Mesendoderm (in vitro differentiated cells): Measurements from ENCODE around the gene ATP10B.

Experiments
- DNase-seq: peaks from one replicate; pipeline ENCODE4 v3.0.0; 2013
- H2AK5ac ChIP-seq: 2 replicates; pipeline ENCODE4 v1.6.1; 2013; ENCODE audit warnings: low read length, inconsistent platforms
- H2BK120ac ChIP-seq: 2 replicates; pipeline ENCODE4 v1.6.1; 2013; ENCODE audit warnings: low read depth, mild to moderate bottlenecking, low read length, moderate library complexity, mixed read lengths
- H2BK15ac ChIP-seq: replicated peaks from 2 replicates; pipeline ENCODE4 v1.6.1; 2013; ENCODE audit warnings: low read depth, mild to moderate bottlenecking, moderate library complexity
- H2BK5ac ChIP-seq: 2 replicates; pipeline ENCODE4 v1.6.1; 2013; ENCODE audit warnings: low read length, inconsistent platforms
- H3K18ac ChIP-seq: 2 replicates; pipeline ENCODE4 v1.6.1; 2013; ENCODE audit warnings: mild to moderate bottlenecking, low read length, mixed read lengths
- H3K23ac ChIP-seq: one replicate; pipeline ENCODE4 v1.6.1; 2013; ENCODE audit warnings: low read length
- H3K27ac ChIP-seq: 2 replicates; pipeline ENCODE4 v1.5.1; 2013; ENCODE audit warnings: low read depth, mild to moderate bottlenecking, inconsistent platforms, low read length, moderate library complexity
- H3K27me3 ChIP-seq: 2 replicates; pipeline ENCODE4 v1.6.1; 2013; ENCODE audit warnings: low read length, control low read depth, mild to moderate bottlenecking, inconsistent platforms; ENCODE audit not compliant: insufficient read depth, poor library complexity
- H3K36me3 ChIP-seq: 2 replicates; pipeline ENCODE4 v1.6.1; 2013; ENCODE audit warnings: low read length, inconsistent platforms; ENCODE audit not compliant: control insufficient read depth, insufficient read depth
- H3K4ac ChIP-seq: one replicate; pipeline ENCODE4 v1.6.1; 2013; ENCODE audit warnings: low read depth, mild to moderate bottlenecking, low read length, moderate library complexity
- H3K4me1 ChIP-seq: 2 replicates; pipeline ENCODE4 v1.6.1; 2013; ENCODE audit warnings: low read depth, low read length, inconsistent platforms; ENCODE audit not compliant: control insufficient read depth
- H3K4me2 ChIP-seq: 2 replicates; pipeline ENCODE4 v1.6.1; 2013; ENCODE audit warnings: low read length
- H3K4me3 ChIP-seq: 2 replicates; pipeline ENCODE4 v1.5.1; 2013; ENCODE audit warnings: mild to moderate bottlenecking, low read length
- H3K56ac ChIP-seq: one replicate; pipeline ENCODE4 v1.6.1; 2013; ENCODE audit warnings: low read length
- H3K79me1 ChIP-seq: 2 replicates; pipeline ENCODE4 v1.6.1; 2013; ENCODE audit warnings: low read length, inconsistent platforms
- H3K79me2 ChIP-seq: 2 replicates; pipeline ENCODE4 v1.6.1; 2013; ENCODE audit warnings: mild to moderate bottlenecking, low read length; ENCODE audit not compliant: control insufficient read depth, insufficient read depth
- H3K9ac ChIP-seq: 2 replicates; pipeline ENCODE4 v1.6.1; 2013; ENCODE audit warnings: low read length, inconsistent platforms
- H4K5ac ChIP-seq: one replicate; pipeline ENCODE4 v1.6.1; 2013; ENCODE audit warnings: low read length
- H4K8ac ChIP-seq: one replicate; pipeline ENCODE4 v1.6.1; 2013; ENCODE audit warnings: low read depth, mild to moderate bottlenecking, control low read depth, low read length, moderate library complexity
- WGBS: extraction: QIAGEN DNeasy Blood & Tissue Kit; methylation state at CpG from one replicate; pipeline ENCODE4 v1.1.7; 2013; ENCODE audit warnings: low lambda C conversion rate, missing lambda C conversion rate; ENCODE audit not compliant: insufficient coverage; ENCODE audit errors: extremely low coverage; 5-methylcytosine and 5-hydroxymethylcytosine counted together

The ATP10B gene

GRCh38 chr5:160550075-160550474 lies 301.9 kb downstream of the ATP10B start:
- H3K79me2 ChIP-seq = no peaks in the 10 kb centered on the region
- H2BK15ac ChIP-seq = no peak overlapping the region
- no peak overlapping the region for H2BK120ac ChIP-seq

GRCh38 chr5:160548949-160549645 lies 302.9 kb downstream of the ATP10B start:
- no peak overlapping the region for H2AK5ac ChIP-seq
- no peak overlapping the region for H4K5ac ChIP-seq
- H3K18ac ChIP-seq = no peak overlapping the region
- no peak overlapping the region for H4K8ac ChIP-seq
- no peaks in the 10 kb centered on the region for H3K27me3 ChIP-seq
- H3K79me1 ChIP-seq = no peaks in the 10 kb centered on the region
- H3K56ac ChIP-seq = no peak overlapping the region
- no peaks in the 10 kb centered on the region for H3K79me2 ChIP-seq
- H3K9ac ChIP-seq = no peak overlapping the region
- no peak overlapping the region for H3K27ac ChIP-seq
- no peak overlapping the region for H3K4ac ChIP-seq
- no peak overlapping the region for H3K4me3 ChIP-seq
- WGBS = no CpG with 5 or more reads among the region's 4 CpGs
- H3K36me3 ChIP-seq = no peaks in the 10 kb centered on the region
- H3K4me2 ChIP-seq = no peak overlapping the region
- H2BK5ac ChIP-seq = no peak overlapping the region
- H2BK15ac ChIP-seq = no peak overlapping the region
- no peaks in the 10 kb centered on the region for H3K4me1 ChIP-seq
- H3K23ac ChIP-seq = no peak overlapping the region
- no peak for DNase-seq
- no peak overlapping the region for H2BK120ac ChIP-seq

More at GRCh38 chr5:160550075-160550474, 301.9 kb downstream of the ATP10B start:
- H3K27ac ChIP-seq = no peak overlapping the region
- H3K56ac ChIP-seq = no peak overlapping the region
- no peak overlapping the region for H4K8ac ChIP-seq
- H3K4me1 ChIP-seq = no peaks in the 10 kb centered on the region
- H4K5ac ChIP-seq = no peak overlapping the region
- H3K9ac ChIP-seq = no peak overlapping the region
- no peak overlapping the region for H3K18ac ChIP-seq
- H3K4ac ChIP-seq = no peak overlapping the region
- DNase-seq = no peak
- no peak overlapping the region for H3K4me3 ChIP-seq
- no peaks in the 10 kb centered on the region for H3K79me1 ChIP-seq
- no peak overlapping the region for H2BK5ac ChIP-seq
- no peaks in the 10 kb centered on the region for H3K36me3 ChIP-seq
- H3K4me2 ChIP-seq = no peak overlapping the region
- H3K23ac ChIP-seq = no peak overlapping the region
- H3K27me3 ChIP-seq = no peaks in the 10 kb centered on the region
- no peak overlapping the region for H2AK5ac ChIP-seq

- Histone ChIP-seq H3K56ac (no peak overlapping the region), H3K27me3 (no peaks in the 10 kb centered on the region), H3K79me1 (no peaks in the 10 kb centered on the region), H3K79me2 (no peaks in the 10 kb centered on the region), H3K18ac (no peak overlapping the region), H3K4ac (no peak overlapping the region), H2AK5ac (no peak overlapping the region), H3K27ac (no peak overlapping the region), H3K4me3 (no peak overlapping the region), H4K5ac (no peak overlapping the region), H3K23ac (no peak overlapping the region), H3K4me2 (no peak overlapping the region), H3K9ac (no peak overlapping the region), H4K8ac (no peak overlapping the region), H2BK5ac (no peak overlapping the region), H2BK15ac (no peak overlapping the region), H3K4me1 (no peaks in the 10 kb centered on the region), H3K36me3 (no peaks in the 10 kb centered on the region), H2BK120ac (no peak overlapping the region)
- no peak for DNase-seq
- no CpG with 5 or more reads among the region's 1 CpG for WGBS
Observed at GRCh38 chr5:160547872-160548271, 304.1 kb downstream of the ATP10B start.

GRCh38 chr5:160547061-160547460 lies 304.9 kb downstream of the ATP10B start:
- Histone ChIP-seq H2AK5ac (no peak overlapping the region), H3K56ac (no peak overlapping the region), H3K4me3 (no peak overlapping the region), H4K5ac (no peak overlapping the region), H3K4me1 (no peaks in the 10 kb centered on the region), H3K4me2 (no peak overlapping the region), H3K18ac (no peak overlapping the region), H3K79me2 (no peaks in the 10 kb centered on the region), H3K79me1 (no peaks in the 10 kb centered on the region), H3K9ac (no peak overlapping the region), H3K23ac (no peak overlapping the region), H2BK120ac (no peak overlapping the region), H3K27me3 (no peaks in the 10 kb centered on the region), H2BK15ac (no peak overlapping the region), H3K4ac (no peak overlapping the region), H2BK5ac (no peak overlapping the region), H3K36me3 (no peaks in the 10 kb centered on the region), H4K8ac (no peak overlapping the region), H3K27ac (no peak overlapping the region)
- WGBS = no CpG with 5 or more reads among the region's 2 CpGs
- no peak for DNase-seq

- Histone ChIP-seq H3K36me3 (no peaks in the 10 kb centered on the region), H3K27ac (no peak overlapping the region), H2BK5ac (no peak overlapping the region), H3K79me1 (no peaks in the 10 kb centered on the region), H3K79me2 (no peaks in the 10 kb centered on the region), H3K4me1 (no peaks in the 10 kb centered on the region), H3K56ac (no peak overlapping the region), H4K5ac (no peak overlapping the region), H3K9ac (no peak overlapping the region), H3K4me3 (no peak overlapping the region), H2BK15ac (no peak overlapping the region), H3K4me2 (no peak overlapping the region), H2AK5ac (no peak overlapping the region), H2BK120ac (no peak overlapping the region), H3K27me3 (no peaks in the 10 kb centered on the region), H3K18ac (no peak overlapping the region), H4K8ac (no peak overlapping the region), H3K4ac (no peak overlapping the region), H3K23ac (no peak overlapping the region)
- no CpG with 5 or more reads among the region's 1 CpG for WGBS
- no peak for DNase-seq
Observed at GRCh38 chr5:160545832-160546231, 306.2 kb downstream of the ATP10B start.

GRCh38 chr5:160543395-160543794 lies 308.6 kb downstream of the ATP10B start:
- H3K9ac ChIP-seq = no peak overlapping the region
- H2BK120ac ChIP-seq = no peak overlapping the region
- no peak overlapping the region for H3K18ac ChIP-seq
- no peaks in the 10 kb centered on the region for H3K27me3 ChIP-seq
- no peaks in the 10 kb centered on the region for H3K79me2 ChIP-seq
- no peak overlapping the region for H3K4me2 ChIP-seq
- no peaks in the 10 kb centered on the region for H3K79me1 ChIP-seq
- DNase-seq = no peak
- no peak overlapping the region for H3K27ac ChIP-seq
- no peak overlapping the region for H4K5ac ChIP-seq
- H2BK15ac ChIP-seq = no peak overlapping the region
- no peak overlapping the region for H3K4me3 ChIP-seq
- H3K4me1 ChIP-seq = no peaks in the 10 kb centered on the region
- no CpG with 5 or more reads among the region's 1 CpG for WGBS
- no peak overlapping the region for H4K8ac ChIP-seq
- no peak overlapping the region for H3K56ac ChIP-seq
- H2BK5ac ChIP-seq = no peak overlapping the region
- H3K4ac ChIP-seq = no peak overlapping the region
- H3K23ac ChIP-seq = no peak overlapping the region
- H3K36me3 ChIP-seq = no peaks in the 10 kb centered on the region
- no peak overlapping the region for H2AK5ac ChIP-seq
